H9 (cell line): ENCODE measurements around the gene HOXB1. TPM values are rescaled to one million over a fixed set of nuclear protein-coding genes. Genes with fewer than 3 reads are reported as not detected.

Source experiments
- DNase-seq: peaks from one replicate; pipeline ENCODE4 v3.0.0-alpha.2; 2017
- H2AFZ ChIP-seq: one replicate; pipeline ENCODE4 v1.6.1; 2013; ENCODE audit warnings: mild to moderate bottlenecking, low read length, control low read depth, moderate library complexity
- H2AK5ac ChIP-seq: 2 replicates; pipeline ENCODE4 v1.6.1; 2013; ENCODE audit warnings: low read length, control low read depth, mixed read lengths; ENCODE audit not compliant: insufficient read length
- H2BK120ac ChIP-seq: one replicate; pipeline ENCODE4 v1.6.1; 2013; ENCODE audit warnings: low read depth, mild to moderate bottlenecking, low read length, control low read depth, inconsistent platforms; ENCODE audit not compliant: poor library complexity, severe bottlenecking
- H2BK12ac ChIP-seq: 2 replicates; pipeline ENCODE4 v1.6.1; 2013; ENCODE audit warnings: low read length, control low read depth, mixed read lengths, low read depth; ENCODE audit not compliant: insufficient read length
- H2BK15ac ChIP-seq: 2 replicates; pipeline ENCODE4 v1.6.1; 2013; ENCODE audit warnings: low read depth, low read length, control low read depth
- H2BK20ac ChIP-seq: one replicate; pipeline ENCODE4 v1.6.1; 2013; ENCODE audit warnings: low read depth, mild to moderate bottlenecking, low read length, control low read depth, inconsistent platforms; ENCODE audit not compliant: poor library complexity, severe bottlenecking
- H2BK5ac ChIP-seq: 2 replicates; pipeline ENCODE4 v1.6.1; 2013; ENCODE audit warnings: low read length, control low read depth, mixed read lengths; ENCODE audit not compliant: insufficient read length
- H3K14ac ChIP-seq: 2 replicates; pipeline ENCODE4 v1.6.1; 2013; ENCODE audit warnings: low read length, control low read depth; ENCODE audit not compliant: insufficient read depth
- H3K18ac ChIP-seq: 2 replicates; pipeline ENCODE4 v1.6.1; 2013; ENCODE audit warnings: low read depth, mild to moderate bottlenecking, mixed read lengths, low read length, control low read depth; ENCODE audit not compliant: insufficient read length
- H3K23ac ChIP-seq: 2 replicates; pipeline ENCODE4 v1.6.1; 2013; ENCODE audit warnings: low read length, control low read depth, mixed read lengths, low read depth; ENCODE audit not compliant: insufficient read length
- H3K23me2 ChIP-seq: 2 replicates; pipeline ENCODE4 v1.6.1; 2013; ENCODE audit warnings: low read depth, mild to moderate bottlenecking, mixed read lengths, low read length, control low read depth; ENCODE audit not compliant: insufficient read length, poor library complexity, severe bottlenecking
- H3K27ac ChIP-seq: 2 replicates; pipeline ENCODE4 v1.5.1; 2013; ENCODE audit warnings: low read length, control low read depth, mixed read lengths, low read depth; ENCODE audit not compliant: insufficient read length
- H3K27me3 ChIP-seq: 2 replicates; pipeline ENCODE4 v1.6.1; 2013; ENCODE audit warnings: low read length, control low read depth, inconsistent platforms; ENCODE audit not compliant: insufficient read depth
- H3K4ac ChIP-seq: 2 replicates; pipeline ENCODE4 v1.6.1; 2013; ENCODE audit warnings: low read depth, mild to moderate bottlenecking, control low read depth, inconsistent platforms, low read length, moderate library complexity
- H3K4me1 ChIP-seq: 2 replicates; pipeline ENCODE4 v1.6.1; 2013; ENCODE audit warnings: low read length, control low read depth, inconsistent platforms; ENCODE audit not compliant: insufficient read depth
- H3K4me2 ChIP-seq: 2 replicates; pipeline ENCODE4 v1.6.1; 2013; ENCODE audit warnings: low read length, control low read depth, mixed read lengths; ENCODE audit not compliant: insufficient read length, insufficient read depth
- H3K56ac ChIP-seq: 2 replicates; pipeline ENCODE4 v1.6.1; 2013; ENCODE audit warnings: low read depth, mild to moderate bottlenecking, mixed read lengths, low read length, control low read depth; ENCODE audit not compliant: insufficient read length
- H3K79me1 ChIP-seq: 2 replicates; pipeline ENCODE4 v1.6.1; 2013; ENCODE audit warnings: low read depth, mild to moderate bottlenecking, moderate library complexity, low read length, control low read depth, inconsistent platforms; ENCODE audit not compliant: insufficient read depth, poor library complexity, severe bottlenecking
- H3K79me2 ChIP-seq: 2 replicates; pipeline ENCODE4 v1.6.1; 2013; ENCODE audit warnings: low read length, control low read depth, inconsistent platforms; ENCODE audit not compliant: insufficient read depth
- H3K9ac ChIP-seq: 2 replicates; pipeline ENCODE4 v1.6.1; 2013; ENCODE audit warnings: low read length, control low read depth, mixed read lengths; ENCODE audit not compliant: insufficient read length; ENCODE audit errors: extremely low read depth
- H3K9me3 ChIP-seq: one replicate; pipeline ENCODE4 v1.6.1; 2013; ENCODE audit warnings: low read depth, low read length, inconsistent platforms; ENCODE audit not compliant: control insufficient read depth
- H3T11ph ChIP-seq: one replicate; pipeline ENCODE4 v1.6.1; 2013; ENCODE audit warnings: mild to moderate bottlenecking, low read length, control low read depth, inconsistent platforms
- H4K20me1 ChIP-seq: one replicate; pipeline ENCODE4 v1.6.1; 2013; ENCODE audit not compliant: control insufficient read depth, insufficient read length, insufficient read depth
- H4K5ac ChIP-seq: 2 replicates; pipeline ENCODE4 v1.6.1; 2013; ENCODE audit warnings: low read depth, mild to moderate bottlenecking, mixed read lengths, low read length, control low read depth; ENCODE audit not compliant: insufficient read length
- H4K8ac ChIP-seq: replicated peaks from 2 replicates; pipeline ENCODE4 v1.6.1; 2013; ENCODE audit warnings: low read length, control low read depth, mixed read lengths, low read depth; ENCODE audit not compliant: insufficient read length
- H4K91ac ChIP-seq: 2 replicates; pipeline ENCODE4 v1.6.1; 2013; ENCODE audit warnings: low read depth, mild to moderate bottlenecking, moderate library complexity, mixed read lengths, low read length, control low read depth; ENCODE audit not compliant: insufficient read length
- H3K27ac Mint-ChIP-seq, 3 experiments: 2 replicates in 2 of 3; 3 replicates in 1 of 3; pipeline ENCODE4 v1.8.0; 2020 to 2021; ENCODE audit warnings: mixed read lengths in 3 of 3, mild to moderate bottlenecking in 1 of 3, moderate library complexity in 1 of 3
- H3K27me3 Mint-ChIP-seq: 2 replicates; pipeline ENCODE4 v1.8.0; 2021; ENCODE audit warnings: low read depth, mild to moderate bottlenecking, moderate library complexity, mixed read lengths
- H3K36me3 Mint-ChIP-seq, 3 experiments: 2 replicates in 2 of 3; 3 replicates in 1 of 3; pipeline ENCODE4 v1.8.0; 2020 to 2021; ENCODE audit warnings: low read depth in 3 of 3, mixed read lengths in 3 of 3; ENCODE audit not compliant: insufficient read depth in 1 of 3
- H3K4me1 Mint-ChIP-seq, 2 experiments: 2 replicates each; pipeline ENCODE4 v1.8.0; 2020; ENCODE audit warnings: mixed read lengths in 2 of 2
- H3K4me3 Mint-ChIP-seq, 2 experiments: 2 replicates in 1 of 2; 3 replicates in 1 of 2; pipeline ENCODE4 v1.8.0; 2020 to 2021; ENCODE audit warnings: mild to moderate bottlenecking in 2 of 2, mixed read lengths in 2 of 2, moderate library complexity in 1 of 2
- H3K9me3 Mint-ChIP-seq, 2 experiments: 2 replicates in 1 of 2; 3 replicates in 1 of 2; pipeline ENCODE4 v1.8.0; 2020; ENCODE audit warnings: mild to moderate bottlenecking in 2 of 2, mixed read lengths in 2 of 2, moderate library complexity in 1 of 2
- CTCF ChIP-seq: fragments of 200-600 bp; sonication (generic); conservative IDR thresholded peaks from 3 replicates; pipeline ENCODE4 v1.8.0; 2021; ENCODE audit warnings: antibody characterized with exemption, mild to moderate bottlenecking
- WGBS: extraction: QIAGEN DNeasy Blood & Tissue Kit; methylation state at CpG from one replicate; pipeline ENCODE4 v1.1.7; 2013; ENCODE audit warnings: missing lambda C conversion rate, low lambda C conversion rate, mixed read lengths; ENCODE audit not compliant: insufficient read length; ENCODE audit errors: extremely low coverage; 5-methylcytosine and 5-hydroxymethylcytosine counted together
- total RNA-seq: library from RNA; stranded (reverse); gene quantifications from 2 replicates; pipeline ENCODE4 v1.2.1, GENCODE V29; 2021

Gene HOXB1
- total RNA-seq, 1 experiment from 2014 or later: not detected

- Histone ChIP-seq H3K9ac (no peak overlapping the region), H3K23ac (no peak overlapping the region), H2BK12ac (no peak overlapping the region), H3K23me2 (no peaks in the 10 kb centered on the region), H3K14ac (no peak overlapping the region), H3T11ph (no peak overlapping the region), H3K79me1 (no peaks in the 10 kb centered on the region), H3K79me2 (no peaks in the 10 kb centered on the region), H4K8ac (no peak overlapping the region), H3K4ac (no peak overlapping the region), H3K56ac (no peak overlapping the region), H3K27ac (no peak overlapping the region), H3K4me2 (no peak overlapping the region), H4K5ac (no peak overlapping the region), H4K20me1 (no peaks in the 10 kb centered on the region), H2BK15ac (no peak overlapping the region), H3K9me3 (no peaks in the 10 kb centered on the region), H3K18ac (no peak overlapping the region), H2BK120ac (no peak overlapping the region), H2AFZ (no peak overlapping the region), H3K4me1 (no peaks in the 10 kb centered on the region), H2BK20ac (no peak overlapping the region), H4K91ac (no peak overlapping the region), H2AK5ac (no peak overlapping the region), H2BK5ac (no peak overlapping the region), H3K27me3 (peaks cover 96% of the 10 kb centered on the region)
- no peaks in the 10 kb centered on the region; a peak in 2 of 7 replicates for H3K36me3 Mint-ChIP-seq
- no peak overlapping the region; a peak in 1 of 7 replicates for H3K27ac Mint-ChIP-seq
- no peak for DNase-seq
- peaks cover 7 to 21% of the 10 kb centered on the region in 2 experiments; a peak in 4 of 5 replicates for H3K9me3 Mint-ChIP-seq
- H3K4me3 Mint-ChIP-seq: peak overlapping the region in 1 of 2 experiments; percentile 59; a peak in 2 of 5 replicates
- WGBS: no CpG with 5 or more reads among the region's 7 CpGs
- TF ChIP-seq CTCF: no peak
- peaks cover 65% of the 10 kb centered on the region for H3K27me3 Mint-ChIP-seq
- H3K4me1 Mint-ChIP-seq: peaks cover 2 to 27% of the 10 kb centered on the region in 2 experiments
These were observed 48.6 kb upstream of the HOXB1 start for GRCh38 chr17:48579471-48579759.
